Measurements from ENCODE around the gene LUC7L3.

GRCh38 chr17:50672071-50672470 lies 47.3 kb upstream of the LUC7L3 start:
- TF ChIP-seq CTCF (IDR thresholded peaks at IDR 0.05 in 2 of 3, conservative IDR thresholded peaks at IDR 0.05 in 1 of 3; ENCODE audit: borderline replicate concordance in 1 of 3, insufficient read depth in 1 of 3, low read depth in 2 of 3, low read length in 2 of 3) (no peak), REST (IDR thresholded peaks at IDR 0.05; ENCODE audit: low read depth) (no peak), POLR2AphosphoS5 (IDR thresholded peaks at IDR 0.05; ENCODE audit: low read depth, low read length) (no peak), POLR2A (IDR thresholded peaks at IDR 0.05; ENCODE audit: borderline replicate concordance, extremely low read depth, insufficient read depth, insufficient read length) (no peak), ATF3 (IDR thresholded peaks at IDR 0.05) (no peak), EZH2phosphoT487 (IDR thresholded peaks at IDR 0.05; ENCODE audit: borderline replicate concordance) (no peak), EZH2 (IDR thresholded peaks at IDR 0.05) (no peak), RAD21 (IDR thresholded peaks at IDR 0.05; ENCODE audit: low read depth) (no peak), SRF (IDR thresholded peaks at IDR 0.05; ENCODE audit: low read depth) (no peak), ZFX (IDR thresholded peaks at IDR 0.05) (no peak), SP1 (IDR thresholded peaks at IDR 0.05; ENCODE audit: low read depth) (no peak), TCF7L2 (IDR thresholded peaks at IDR 0.05; ENCODE audit: borderline replicate concordance, extremely low read depth, insufficient read depth, insufficient read length) (no peak), MAX (IDR thresholded peaks at IDR 0.05) (no peak)
